Measurements from ENCODE around the gene PLXDC2. TPM values are rescaled to one million over a fixed set of nuclear protein-coding genes. Genes with fewer than 3 reads are reported as not detected.

PLXDC2 gene
- total RNA-seq, 1 experiment from 2014 or later, result 0.20 TPM

- TF ChIP-seq, protein P1, sequence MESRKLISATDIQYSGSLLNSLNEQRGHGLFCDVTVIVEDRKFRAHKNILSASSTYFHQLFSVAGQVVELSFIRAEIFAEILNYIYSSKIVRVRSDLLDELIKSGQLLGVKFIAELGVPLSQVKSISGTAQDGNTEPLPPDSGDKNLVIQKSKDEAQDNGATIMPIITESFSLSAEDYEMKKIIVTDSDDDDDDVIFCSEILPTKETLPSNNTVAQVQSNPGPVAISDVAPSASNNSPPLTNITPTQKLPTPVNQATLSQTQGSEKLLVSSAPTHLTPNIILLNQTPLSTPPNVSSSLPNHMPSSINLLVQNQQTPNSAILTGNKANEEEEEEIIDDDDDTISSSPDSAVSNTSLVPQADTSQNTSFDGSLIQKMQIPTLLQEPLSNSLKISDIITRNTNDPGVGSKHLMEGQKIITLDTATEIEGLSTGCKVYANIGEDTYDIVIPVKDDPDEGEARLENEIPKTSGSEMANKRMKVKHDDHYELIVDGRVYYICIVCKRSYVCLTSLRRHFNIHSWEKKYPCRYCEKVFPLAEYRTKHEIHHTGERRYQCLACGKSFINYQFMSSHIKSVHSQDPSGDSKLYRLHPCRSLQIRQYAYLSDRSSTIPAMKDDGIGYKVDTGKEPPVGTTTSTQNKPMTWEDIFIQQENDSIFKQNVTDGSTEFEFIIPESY (IDR thresholded peaks at IDR 0.05; ENCODE audit: extremely low read depth, insufficient replicate concordance, low read length), result no peak
- TF ChIP-seq FOSL1 (IDR thresholded peaks at IDR 0.05; ENCODE audit: low read depth), result no peak
Observed at GRCh38 chr10:19848226-19848985, 32.2 kb downstream of the PLXDC2 start (continued).

GRCh38 chr10:19853831-19854230 lies 37.6 kb downstream of the PLXDC2 start:
- Histone ChIP-seq H3K79me2 (ENCODE audit: insufficient read depth, low read length) (no peaks in the 10 kb centered on the region), H3K27ac (ENCODE audit: low read depth, low read length) (no peak overlapping the region), H3K4me1 (ENCODE audit: control insufficient read depth in 1 of 2, insufficient read depth in 2 of 2, low read length in 2 of 2) (no peaks in the 10 kb centered on the region; a peak in 1 of 4 replicates), H3K9me3 (ENCODE audit: control insufficient read depth in 1 of 2, insufficient read depth in 1 of 2, low read depth in 1 of 2, low read length in 2 of 2) (peaks cover 0 to 10% of the 10 kb centered on the region in 2 experiments; a peak in 3 of 4 replicates), H3K4me3 (replicated peaks in 1 of 2; ENCODE audit: low read depth in 1 of 2, low read length in 2 of 2) (no peak overlapping the region), H3K4me2 (ENCODE audit: low read length) (no peak overlapping the region), H3K9me2 (ENCODE audit: insufficient read depth) (no peaks in the 10 kb centered on the region), H3K36me3 (ENCODE audit: control insufficient read depth in 1 of 2, insufficient read depth in 2 of 2, low read length in 2 of 2) (no peaks in the 10 kb centered on the region), H3K27me3 (ENCODE audit: insufficient read depth, low read length) (no peaks in the 10 kb centered on the region), H4K20me1 (ENCODE audit: insufficient read depth) (no peaks in the 10 kb centered on the region), H3K9ac (ENCODE audit: low read length) (no peak overlapping the region), H2AFZ (ENCODE audit: low read depth, low read length, poor library complexity, severe bottlenecking) (no peak overlapping the region)
- TF ChIP-seq ELF1 (IDR thresholded peaks at IDR 0.05; ENCODE audit: borderline replicate concordance, low read depth) (no peak), SP1 (IDR thresholded peaks at IDR 0.05; ENCODE audit: low read depth) (no peak), ZFX (IDR thresholded peaks at IDR 0.05) (no peak), CBX3 (IDR thresholded peaks at IDR 0.05; ENCODE audit: low read depth) (no peak), CTCF (IDR thresholded peaks at IDR 0.05 in 2 of 3, conservative IDR thresholded peaks at IDR 0.05 in 1 of 3; ENCODE audit: borderline replicate concordance in 1 of 3, insufficient read depth in 1 of 3, low read depth in 2 of 3, low read length in 2 of 3) (no peak), FOSL1 (IDR thresholded peaks at IDR 0.05; ENCODE audit: low read depth) (no peak)
- TF ChIP-seq, protein P1 (IDR thresholded peaks at IDR 0.05; ENCODE audit: extremely low read depth, insufficient replicate concordance, low read length), result no peak
- no peak for DNase-seq (ENCODE audit: low read depth, low spot score)
- BruUV-seq (replicated peaks), result no TSS peak
- CTCF ChIA-PET, result no interaction called here
- RAD21 ChIA-PET (ENCODE audit: low non-redundant PET in 1 of 2, low total read pairs in 2 of 2, uncharacterized antibody in 2 of 2, unreplicated experiment in 2 of 2), result no interaction called here
- POLR2A ChIA-PET, result no interaction called here
- intact Hi-C loops (cut with micrococcal nuclease), result no loop called here
- no peak for ATAC-seq

Data from HCT116 (cell line).